GM12875 (cell line): ENCODE measurements around the gene NAV2.

ENCODE experiments used
- H3K4me3 ChIP-seq: one replicate; pipeline ENCODE4 v1.5.1; 2011; ENCODE audit warnings: low read depth, low read length, control low read depth
- TF ChIP-seq, protein P1 (sequence below): IDR thresholded peaks from 2 replicates; pipeline ENCODE4 v1.5.1; 2011; ENCODE audit warnings: low read depth, mild to moderate bottlenecking, control low read depth, inconsistent platforms, low read length, moderate library complexity, borderline replicate concordance; ENCODE audit not compliant: insufficient read depth

Gene NAV2

DNA sequence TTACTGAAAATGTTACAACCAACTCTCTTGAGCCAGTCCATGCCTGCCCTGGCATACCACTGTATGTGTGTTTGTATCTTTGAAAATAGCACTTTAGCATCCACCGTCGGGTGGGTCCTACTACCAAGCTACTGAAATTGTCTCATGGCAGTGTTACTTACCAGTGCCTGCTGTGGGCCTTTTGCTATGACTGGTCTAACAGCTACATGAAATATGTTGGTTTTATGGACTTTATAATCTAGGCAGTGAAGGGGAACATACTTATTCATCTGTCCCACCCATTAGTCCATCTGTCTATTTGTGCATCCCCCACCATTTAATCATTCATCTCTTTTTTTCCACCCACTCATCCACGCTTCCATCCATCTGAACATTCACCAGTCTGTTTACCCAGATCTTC lies 106.0 kb downstream of the NAV2 start:
- no peak overlapping the region for H3K4me3 ChIP-seq

DNA sequence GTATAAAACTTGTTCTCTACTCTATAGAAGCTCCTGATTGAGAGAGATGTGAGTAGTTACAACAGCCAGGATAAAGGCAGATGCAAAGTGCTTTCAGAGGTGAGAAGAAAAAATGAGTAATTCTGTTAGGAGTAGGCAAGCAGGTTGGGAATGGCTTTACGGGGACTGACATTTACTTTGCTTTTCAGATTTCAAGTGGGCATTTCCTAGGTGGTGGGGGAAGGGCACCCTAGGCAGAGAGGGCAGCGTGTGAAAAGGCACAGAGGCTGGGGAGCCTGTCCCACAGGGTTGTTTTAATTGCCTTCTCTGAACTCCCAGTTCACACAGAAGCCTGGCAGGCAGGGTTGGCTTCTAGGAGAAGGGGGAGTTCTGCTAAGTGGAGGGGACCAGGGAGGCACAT lies 106.5 kb downstream of the NAV2 start:
- TF ChIP-seq, protein P1, sequence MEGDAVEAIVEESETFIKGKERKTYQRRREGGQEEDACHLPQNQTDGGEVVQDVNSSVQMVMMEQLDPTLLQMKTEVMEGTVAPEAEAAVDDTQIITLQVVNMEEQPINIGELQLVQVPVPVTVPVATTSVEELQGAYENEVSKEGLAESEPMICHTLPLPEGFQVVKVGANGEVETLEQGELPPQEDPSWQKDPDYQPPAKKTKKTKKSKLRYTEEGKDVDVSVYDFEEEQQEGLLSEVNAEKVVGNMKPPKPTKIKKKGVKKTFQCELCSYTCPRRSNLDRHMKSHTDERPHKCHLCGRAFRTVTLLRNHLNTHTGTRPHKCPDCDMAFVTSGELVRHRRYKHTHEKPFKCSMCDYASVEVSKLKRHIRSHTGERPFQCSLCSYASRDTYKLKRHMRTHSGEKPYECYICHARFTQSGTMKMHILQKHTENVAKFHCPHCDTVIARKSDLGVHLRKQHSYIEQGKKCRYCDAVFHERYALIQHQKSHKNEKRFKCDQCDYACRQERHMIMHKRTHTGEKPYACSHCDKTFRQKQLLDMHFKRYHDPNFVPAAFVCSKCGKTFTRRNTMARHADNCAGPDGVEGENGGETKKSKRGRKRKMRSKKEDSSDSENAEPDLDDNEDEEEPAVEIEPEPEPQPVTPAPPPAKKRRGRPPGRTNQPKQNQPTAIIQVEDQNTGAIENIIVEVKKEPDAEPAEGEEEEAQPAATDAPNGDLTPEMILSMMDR = no peak
- no peak overlapping the region for H3K4me3 ChIP-seq

More for the DNA sequence above, 106.0 kb downstream of the NAV2 start:
- TF ChIP-seq, protein P1 = no peak

DNA sequence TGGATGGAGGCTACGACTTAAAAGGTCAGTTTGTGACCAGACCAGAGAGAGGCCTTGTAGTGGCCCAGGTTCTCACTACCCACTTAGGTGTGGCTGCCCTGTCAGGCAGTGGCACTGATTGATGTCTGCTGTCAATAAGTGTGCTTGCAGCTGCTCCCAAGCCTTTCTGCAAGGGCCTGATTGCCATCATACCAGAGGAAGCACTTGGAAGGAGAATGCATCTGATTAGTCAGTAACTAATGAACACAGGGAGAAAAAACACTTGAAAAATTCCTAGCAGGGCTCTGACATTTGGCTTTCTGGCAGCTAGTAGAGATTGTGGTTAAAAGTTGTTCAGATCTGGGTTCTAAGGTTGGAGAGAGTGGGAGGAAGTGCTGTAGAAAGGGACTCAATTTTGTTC lies 107.5 kb downstream of the NAV2 start:
- H3K4me3 ChIP-seq = no peak overlapping the region
- TF ChIP-seq, protein P1 = no peak

DNA sequence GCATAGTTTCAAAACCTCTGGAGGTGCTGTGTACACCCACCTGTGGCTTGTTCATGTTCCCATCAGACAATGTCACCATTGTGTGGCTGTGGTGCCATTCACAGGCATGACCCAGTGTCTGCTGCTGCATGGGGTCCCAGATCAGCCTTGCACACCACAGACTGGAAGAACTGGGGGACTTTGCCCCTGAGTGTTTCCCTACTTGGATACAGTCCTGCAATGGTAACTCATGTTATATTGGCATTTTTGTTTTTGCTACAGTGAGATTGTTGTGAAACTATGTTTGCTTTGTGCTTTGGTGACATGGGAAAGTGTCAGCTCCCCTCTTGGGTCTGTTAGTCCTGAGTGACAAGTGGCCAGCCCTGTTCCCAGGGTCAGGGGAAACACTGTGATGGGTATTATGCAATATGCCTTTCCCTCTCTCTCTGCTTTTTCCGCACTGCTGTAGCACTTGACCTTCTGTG lies 108.8 kb downstream of the NAV2 start:
- no peak overlapping the region for H3K4me3 ChIP-seq
- TF ChIP-seq, protein P1 = no peak

DNA sequence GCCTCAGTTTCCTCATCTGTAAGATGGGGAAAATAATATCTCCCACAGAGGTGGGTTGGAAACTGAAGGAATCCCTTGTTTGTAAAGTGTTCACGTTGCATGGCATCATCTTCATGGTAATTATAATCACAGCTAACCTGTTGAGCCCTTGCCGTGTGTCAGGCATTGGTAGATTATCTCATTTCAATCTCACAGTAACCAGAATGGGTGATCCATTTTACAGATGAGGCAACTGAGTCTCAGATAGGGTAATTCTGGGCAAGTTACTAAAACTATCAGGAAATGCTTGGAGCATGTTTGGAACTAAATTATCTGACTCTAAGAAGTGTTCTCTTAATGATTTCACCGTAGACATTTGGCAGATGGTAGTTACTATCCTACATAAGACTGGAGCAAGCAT lies 109.4 kb downstream of the NAV2 start:
- no peak overlapping the region for H3K4me3 ChIP-seq
- TF ChIP-seq, protein P1 = no peak

DNA sequence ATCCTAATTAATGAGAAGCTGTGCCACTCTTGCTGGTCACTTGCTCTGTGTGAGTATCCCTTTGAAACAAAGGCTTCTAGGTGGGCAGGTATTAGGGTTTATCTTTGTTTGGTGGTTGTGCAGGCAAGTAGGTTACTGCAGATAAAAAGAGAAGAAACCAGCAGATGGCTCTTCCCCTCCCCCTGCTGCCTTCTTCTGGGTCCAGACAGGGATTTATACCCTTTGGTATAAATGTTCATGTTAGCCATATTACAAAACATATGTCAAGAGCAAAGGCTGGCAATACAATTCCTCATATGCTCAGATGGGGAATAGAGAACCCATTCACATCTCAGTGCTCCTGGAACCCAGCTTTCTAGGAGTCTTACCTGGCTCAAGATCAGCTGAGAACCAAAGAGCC lies 109.9 kb downstream of the NAV2 start:
- TF ChIP-seq, protein P1 = no peak

DNA sequence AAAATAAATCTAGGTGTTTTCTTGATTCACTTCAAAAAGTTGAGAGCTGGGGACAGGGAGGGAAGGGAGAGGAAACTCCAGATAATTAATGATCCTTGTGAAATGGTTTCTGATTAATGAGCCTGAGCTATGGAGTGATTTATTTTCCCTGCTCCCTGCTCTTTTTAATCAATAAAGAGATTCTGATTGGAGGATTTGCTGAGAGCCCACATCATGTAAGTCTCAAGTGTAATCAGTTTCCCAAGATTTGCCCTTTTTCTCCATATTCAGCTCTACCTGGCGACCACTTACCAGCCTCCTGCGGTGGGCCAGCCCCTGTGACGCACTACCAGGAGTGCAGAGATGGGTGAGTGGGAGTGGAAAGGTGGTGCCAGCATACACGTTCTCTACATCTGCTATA lies 114.0 kb downstream of the NAV2 start:
- no peak overlapping the region for H3K4me3 ChIP-seq
- TF ChIP-seq, protein P1 = no peak

More for the DNA sequence above, 109.9 kb downstream of the NAV2 start:
- no peak overlapping the region for H3K4me3 ChIP-seq
